ENCODE results near the gene APBA2.

GRCh38 chr15:29139540-29140459 is 254.0 kb downstream of the APBA2 start:
- TF ChIP-seq, protein P1, sequence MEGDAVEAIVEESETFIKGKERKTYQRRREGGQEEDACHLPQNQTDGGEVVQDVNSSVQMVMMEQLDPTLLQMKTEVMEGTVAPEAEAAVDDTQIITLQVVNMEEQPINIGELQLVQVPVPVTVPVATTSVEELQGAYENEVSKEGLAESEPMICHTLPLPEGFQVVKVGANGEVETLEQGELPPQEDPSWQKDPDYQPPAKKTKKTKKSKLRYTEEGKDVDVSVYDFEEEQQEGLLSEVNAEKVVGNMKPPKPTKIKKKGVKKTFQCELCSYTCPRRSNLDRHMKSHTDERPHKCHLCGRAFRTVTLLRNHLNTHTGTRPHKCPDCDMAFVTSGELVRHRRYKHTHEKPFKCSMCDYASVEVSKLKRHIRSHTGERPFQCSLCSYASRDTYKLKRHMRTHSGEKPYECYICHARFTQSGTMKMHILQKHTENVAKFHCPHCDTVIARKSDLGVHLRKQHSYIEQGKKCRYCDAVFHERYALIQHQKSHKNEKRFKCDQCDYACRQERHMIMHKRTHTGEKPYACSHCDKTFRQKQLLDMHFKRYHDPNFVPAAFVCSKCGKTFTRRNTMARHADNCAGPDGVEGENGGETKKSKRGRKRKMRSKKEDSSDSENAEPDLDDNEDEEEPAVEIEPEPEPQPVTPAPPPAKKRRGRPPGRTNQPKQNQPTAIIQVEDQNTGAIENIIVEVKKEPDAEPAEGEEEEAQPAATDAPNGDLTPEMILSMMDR (IDR thresholded peaks at IDR 0.05): peak in 1 of 2 donors; percentile 77
- no peak for TF ChIP-seq EP300 (IDR thresholded peaks at IDR 0.05)
- TF ChIP-seq POLR2A (IDR thresholded peaks at IDR 0.05): no peak
